Measurements from ENCODE around the gene LRRC7. TPM values are rescaled to one million over a fixed set of nuclear protein-coding genes. Genes with fewer than 3 reads are reported as not detected.

The LRRC7 gene
- total RNA-seq, 1 experiment from 2014 or later: not detected

GRCh38 chr1:70150444-70150843 lies 582.7 kb downstream of the LRRC7 start:
- Histone ChIP-seq H3K4me3 (ENCODE audit: low read depth in 2 of 2, low read length in 2 of 2) (no peak overlapping the region), H3K9me3 (ENCODE audit: control insufficient read depth, insufficient read depth, low read depth, low read length) (no peaks in the 10 kb centered on the region), H3K4me1 (ENCODE audit: control insufficient read depth, insufficient read depth, low read length) (no peaks in the 10 kb centered on the region; the same call in 1 of the 2 replicates), H3K36me3 (ENCODE audit: control insufficient read depth, insufficient read depth, low read length) (peaks cover 2% of the 10 kb centered on the region; the same call in 1 of the 2 replicates), H3K27ac (ENCODE audit: low read length) (no peak overlapping the region), H3K27me3 (ENCODE audit: control insufficient read depth, insufficient read depth, low read length) (no peaks in the 10 kb centered on the region)
- in situ Hi-C loops (cut with HindIII; ENCODE audit: low pct_unique_long_range_greater_than_20kb, low sequenced_read_pairs): no loop called here
- TF ChIP-seq SIN3A (IDR thresholded peaks at IDR 0.05; ENCODE audit: borderline replicate concordance, insufficient read depth, low read depth, low read length) (no peak), REST (IDR thresholded peaks at IDR 0.05; ENCODE audit: insufficient read depth in 1 of 2, low read depth in 2 of 2, low read length in 1 of 2) (no peak), CTCF (IDR thresholded peaks at IDR 0.05) (no peak), POLR2AphosphoS5 (IDR thresholded peaks at IDR 0.05; ENCODE audit: low read depth, low read length) (no peak), TCF7L2 (IDR thresholded peaks at IDR 0.05; ENCODE audit: low read depth, low read length) (no peak)
- DNase-seq (ENCODE audit: low read depth, low spot score) (no peak), ATAC-seq (no peak)
- BruUV-seq (replicated peaks): no TSS peak
- CTCF ChIA-PET: no interaction called here
- POLR2A ChIA-PET: no interaction called here
- intact Hi-C loops (cut with micrococcal nuclease; ENCODE audit: unreplicated experiment): no loop called here

GRCh38 chr1:70153739-70154138 lies 586.0 kb downstream of the LRRC7 start:
- H3K36me3 ChIP-seq (ENCODE audit: control insufficient read depth, insufficient read depth, low read length): no peaks in the 10 kb centered on the region; the same call in 1 of the 2 replicates
- no TSS peak for BruUV-seq (replicated peaks)
- in situ Hi-C loops (cut with HindIII; ENCODE audit: low pct_unique_long_range_greater_than_20kb, low sequenced_read_pairs) (no loop called here), intact Hi-C loops (cut with micrococcal nuclease; ENCODE audit: unreplicated experiment) (no loop called here)
- ChIA-PET POLR2A (no interaction called here), CTCF (no interaction called here)
- no peak for TF ChIP-seq CTCF (IDR thresholded peaks at IDR 0.05)
- no peak for TF ChIP-seq TCF7L2 (IDR thresholded peaks at IDR 0.05; ENCODE audit: low read depth, low read length)
- TF ChIP-seq POLR2AphosphoS5 (IDR thresholded peaks at IDR 0.05; ENCODE audit: low read depth, low read length): no peak
- no peak for TF ChIP-seq SIN3A (IDR thresholded peaks at IDR 0.05; ENCODE audit: borderline replicate concordance, insufficient read depth, low read depth, low read length)
- no peak for TF ChIP-seq REST (IDR thresholded peaks at IDR 0.05; ENCODE audit: insufficient read depth in 1 of 2, low read depth in 2 of 2, low read length in 1 of 2)
- no peaks in the 10 kb centered on the region for H3K9me3 ChIP-seq (ENCODE audit: control insufficient read depth, insufficient read depth, low read depth, low read length)
- no peak overlapping the region for H3K27ac ChIP-seq (ENCODE audit: low read length)
- H3K4me1 ChIP-seq (ENCODE audit: control insufficient read depth, insufficient read depth, low read length): no peaks in the 10 kb centered on the region; the same call in 1 of the 2 replicates
- no peak overlapping the region for H3K4me3 ChIP-seq (ENCODE audit: low read depth in 2 of 2, low read length in 2 of 2)
- no peak for DNase-seq (ENCODE audit: low read depth, low spot score)
- ATAC-seq: no peak
- H3K27me3 ChIP-seq (ENCODE audit: control insufficient read depth, insufficient read depth, low read length): no peaks in the 10 kb centered on the region

Data from Panc1 (cell line).